Lower leg skin (tissue), 4 donors: Measurements from ENCODE around the gene SCAPER. TPM values are rescaled to one million over a fixed set of nuclear protein-coding genes. Genes with fewer than 3 reads are reported as not detected.
A peak's percentile ranks its signal among the peaks of the same experiment; 100 is the strongest.

Experiments
- DNase-seq, 2 donors: peaks; one replicate each; pipeline ENCODE4 v3.0.0-alpha.2; 2019; ENCODE audit warnings: low spot score in 2 of 2
- H3K4me3 ChIP-seq: fragments of 200-600 bp; sonication (generic); 2 replicates; pipeline ENCODE4 v1.5.1; 2017; ENCODE audit warnings: mild to moderate bottlenecking, low read depth; ENCODE audit not compliant: poor library complexity, severe bottlenecking
- CTCF ChIP-seq, 3 donors: fragments of 450-650 bp; IDR thresholded peaks; one replicate each; pipeline ENCODE4 v1.5.1; 2016; ENCODE audit warnings: antibody characterized with exemption in 3 of 3, mild to moderate bottlenecking in 3 of 3, moderate library complexity in 2 of 3
- POLR2A ChIP-seq, 2 donors: fragments of 450-650 bp; IDR thresholded peaks; one replicate each; pipeline ENCODE4 v1.6.1; 2016 to 2017; ENCODE audit warnings: antibody characterized with exemption in 2 of 2, mild to moderate bottlenecking in 1 of 2, moderate library complexity in 1 of 2
- WGBS, 2 donors: methylation state at CpG; one replicate each; pipeline ENCODE4 v1.1.5; 2018; 5-methylcytosine and 5-hydroxymethylcytosine counted together
- intact Hi-C: fragments of 100-400 bp; cut with DNase I; formaldehyde crosslinking; loops from one replicate; pipeline ENCODE4 v1.15.0; 2023; ENCODE audit warnings: low total_unique reads
- total RNA-seq, 4 donors: library from RNA; depleted of rRNA; stranded (reverse); fragments of >200 nt; gene quantifications; one replicate each; pipeline ENCODE4 v1.1.0, GENCODE V29; 2016

SCAPER gene
- total RNA-seq, 4 donors from 2014 or later: 23.8 to 63.2 (median 32.9) TPM

- TF ChIP-seq POLR2A (IDR thresholded peaks at IDR 0.05) (no peak), CTCF (IDR thresholded peaks at IDR 0.05) (no peak)
- H3K4me3 ChIP-seq: no peak overlapping the region
- intact Hi-C loops: no loop called here
- 85 to 89% methylated on average over 3 of the region's 3 CpGs for WGBS, 2 donors
- no peak for DNase-seq
Measured at GRCh38 chr15:76928201-76928600, 23.1 kb upstream of the SCAPER start.

DNA sequence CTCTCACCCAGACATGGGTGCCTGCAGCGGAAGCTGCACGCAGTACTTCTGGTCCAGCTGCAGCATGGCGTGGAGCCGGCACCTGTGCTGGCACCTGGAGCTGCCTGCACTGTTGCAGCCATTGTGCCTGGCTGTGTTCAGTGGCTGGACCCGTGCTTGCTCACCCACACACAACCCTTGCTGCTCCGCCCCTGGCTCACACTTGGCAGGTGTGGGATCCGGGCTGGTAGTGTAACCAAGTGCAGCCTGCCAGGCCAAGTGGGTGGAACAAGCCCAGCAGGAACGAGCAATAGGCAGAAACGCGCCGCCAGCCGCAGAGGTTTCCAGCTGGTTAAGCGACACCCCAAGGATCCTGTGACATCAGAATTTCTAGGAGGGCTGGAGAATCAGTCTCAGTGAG, 11.2 kb upstream of the SCAPER start:
- 64 to 77% methylated on average over 13 of the region's 13 CpGs for WGBS, 2 donors
- no peak for TF ChIP-seq POLR2A (IDR thresholded peaks at IDR 0.05)
- TF ChIP-seq CTCF (IDR thresholded peaks at IDR 0.05): no peak
- H3K4me3 ChIP-seq: no peak overlapping the region
- intact Hi-C loops: no loop called here
- no peak for DNase-seq

GRCh38 chr15:76913737-76914136, 8.6 kb upstream of the SCAPER start:
- 59 to 61% methylated on average over 2 of the region's 2 CpGs for WGBS, 2 donors
- intact Hi-C loops: no loop called here
- TF ChIP-seq POLR2A (IDR thresholded peaks at IDR 0.05) (no peak), CTCF (IDR thresholded peaks at IDR 0.05) (no peak)

GRCh38 chr15:76912430-76912829, 7.3 kb upstream of the SCAPER start:
- WGBS, 2 donors: 84% methylated on average over 4 of the region's 4 CpGs
- H3K4me3 ChIP-seq: no peak overlapping the region
- no peak for TF ChIP-seq POLR2A (IDR thresholded peaks at IDR 0.05)
- no peak for TF ChIP-seq CTCF (IDR thresholded peaks at IDR 0.05)
- no peak for DNase-seq
- intact Hi-C loops: no loop called here

More at GRCh38 chr15:76913737-76914136, 8.6 kb upstream of the SCAPER start:
- DNase-seq: no peak
- no peak overlapping the region for H3K4me3 ChIP-seq

GRCh38 chr15:76905855-76906254, 715 bp upstream of the SCAPER start:
- 43 to 46% methylated on average over 9 of the region's 9 CpGs for WGBS, 2 donors
- intact Hi-C loops: no loop called here
- no peak for TF ChIP-seq POLR2A (IDR thresholded peaks at IDR 0.05)
- no peak for TF ChIP-seq CTCF (IDR thresholded peaks at IDR 0.05)
- no peak overlapping the region for H3K4me3 ChIP-seq
- DNase-seq: no peak

DNA sequence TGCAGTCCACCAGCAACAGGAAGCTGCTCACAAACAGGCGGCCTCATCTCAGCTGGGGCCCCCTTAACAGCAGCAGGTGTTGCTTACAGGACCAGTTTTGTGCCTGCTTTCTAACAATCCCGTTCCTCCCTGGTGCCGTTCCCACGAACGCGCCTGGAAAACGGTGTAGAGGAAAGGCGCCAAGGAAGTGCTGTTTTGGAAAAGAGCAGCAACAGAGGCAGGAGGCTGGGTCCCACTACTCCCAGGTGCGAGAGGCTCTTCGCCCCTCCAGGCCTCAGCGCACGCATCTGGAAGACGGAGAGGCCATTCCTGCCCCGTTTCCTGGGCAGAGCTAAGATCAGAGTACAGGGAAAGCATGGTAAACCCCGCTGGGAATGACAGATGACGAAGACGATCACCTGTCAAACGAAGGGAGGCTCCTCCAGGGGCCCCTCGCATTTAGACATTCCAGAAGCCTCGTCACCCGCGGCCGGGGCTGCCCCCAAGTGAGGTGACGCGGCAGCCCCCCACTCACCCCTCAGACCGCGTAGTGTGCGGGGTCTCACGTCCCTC, 603 bp downstream of the SCAPER start:
- intact Hi-C loops: no loop called here
- 1 to 4% methylated on average over 22 to 29 of the region's 29 CpGs for WGBS, 2 donors
- H3K4me3 ChIP-seq: peak overlapping the region; percentile 90
- no peak for TF ChIP-seq POLR2A (IDR thresholded peaks at IDR 0.05)
- TF ChIP-seq CTCF (IDR thresholded peaks at IDR 0.05): no peak
- DNase-seq: peak; percentile 21 to 86
